ENCODE measurements around the gene HDLBP. TPM values are rescaled to one million over a fixed set of nuclear protein-coding genes. Genes with fewer than 3 reads are reported as not detected.

HDLBP gene
- total and polyA plus RNA-seq, 2 experiments from 2014 or later, result 230 to 306 TPM

DNA sequence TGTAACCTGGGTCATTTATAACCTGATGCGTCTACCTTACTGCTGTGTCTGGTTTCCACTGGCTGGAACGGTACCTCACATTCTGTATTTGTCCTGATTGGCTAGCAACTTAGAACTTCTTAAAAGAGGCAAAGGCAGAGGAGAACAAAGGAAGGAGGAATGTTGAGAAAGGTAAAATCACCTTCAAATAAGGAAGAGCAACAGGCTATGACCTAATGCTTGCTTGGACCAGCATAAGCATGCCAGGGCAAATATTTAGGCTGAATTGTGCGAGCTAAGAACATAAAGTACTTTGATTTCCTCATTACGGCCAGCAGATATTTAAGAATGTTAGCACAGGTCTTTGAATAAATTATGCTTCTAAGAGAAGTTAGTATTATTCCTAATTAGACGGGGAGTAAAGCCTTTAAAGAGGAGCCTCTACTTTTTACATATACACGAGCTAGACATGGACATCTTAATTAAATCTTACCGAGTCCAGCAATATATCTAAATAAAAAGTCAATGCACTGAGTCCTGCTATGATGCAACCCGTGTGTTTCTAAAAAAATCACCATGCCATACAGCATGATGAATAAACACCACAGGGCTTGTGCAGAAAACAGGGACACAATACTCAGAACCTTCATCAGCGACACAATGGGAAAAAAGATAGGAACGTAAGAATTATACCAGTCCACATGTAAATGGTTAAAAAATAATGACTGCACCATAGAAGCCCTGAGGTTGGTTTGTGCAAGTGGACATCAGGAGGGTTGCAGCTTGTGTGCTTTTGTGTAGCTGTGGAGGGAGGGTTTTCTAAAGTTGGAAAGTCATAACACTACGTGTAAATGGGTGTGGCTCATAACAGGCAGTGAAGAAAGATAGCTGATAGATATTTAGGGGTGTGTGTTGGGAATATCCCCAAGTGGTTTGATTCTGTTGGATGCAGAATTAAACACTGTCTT is 14.5 kb upstream of the HDLBP start (continued):
- TF ChIP-seq EZH2 (IDR thresholded peaks at IDR 0.05; ENCODE audit: low read depth, unreplicated experiment) (no peak), CREB1 (CRISPR knock-in tag; IDR thresholded peaks at IDR 0.05; ENCODE audit: low read depth) (no peak), STAT1 (IDR thresholded peaks at IDR 0.05; ENCODE audit: unreplicated experiment) (no peak)
- TF ChIP-seq, protein P1, sequence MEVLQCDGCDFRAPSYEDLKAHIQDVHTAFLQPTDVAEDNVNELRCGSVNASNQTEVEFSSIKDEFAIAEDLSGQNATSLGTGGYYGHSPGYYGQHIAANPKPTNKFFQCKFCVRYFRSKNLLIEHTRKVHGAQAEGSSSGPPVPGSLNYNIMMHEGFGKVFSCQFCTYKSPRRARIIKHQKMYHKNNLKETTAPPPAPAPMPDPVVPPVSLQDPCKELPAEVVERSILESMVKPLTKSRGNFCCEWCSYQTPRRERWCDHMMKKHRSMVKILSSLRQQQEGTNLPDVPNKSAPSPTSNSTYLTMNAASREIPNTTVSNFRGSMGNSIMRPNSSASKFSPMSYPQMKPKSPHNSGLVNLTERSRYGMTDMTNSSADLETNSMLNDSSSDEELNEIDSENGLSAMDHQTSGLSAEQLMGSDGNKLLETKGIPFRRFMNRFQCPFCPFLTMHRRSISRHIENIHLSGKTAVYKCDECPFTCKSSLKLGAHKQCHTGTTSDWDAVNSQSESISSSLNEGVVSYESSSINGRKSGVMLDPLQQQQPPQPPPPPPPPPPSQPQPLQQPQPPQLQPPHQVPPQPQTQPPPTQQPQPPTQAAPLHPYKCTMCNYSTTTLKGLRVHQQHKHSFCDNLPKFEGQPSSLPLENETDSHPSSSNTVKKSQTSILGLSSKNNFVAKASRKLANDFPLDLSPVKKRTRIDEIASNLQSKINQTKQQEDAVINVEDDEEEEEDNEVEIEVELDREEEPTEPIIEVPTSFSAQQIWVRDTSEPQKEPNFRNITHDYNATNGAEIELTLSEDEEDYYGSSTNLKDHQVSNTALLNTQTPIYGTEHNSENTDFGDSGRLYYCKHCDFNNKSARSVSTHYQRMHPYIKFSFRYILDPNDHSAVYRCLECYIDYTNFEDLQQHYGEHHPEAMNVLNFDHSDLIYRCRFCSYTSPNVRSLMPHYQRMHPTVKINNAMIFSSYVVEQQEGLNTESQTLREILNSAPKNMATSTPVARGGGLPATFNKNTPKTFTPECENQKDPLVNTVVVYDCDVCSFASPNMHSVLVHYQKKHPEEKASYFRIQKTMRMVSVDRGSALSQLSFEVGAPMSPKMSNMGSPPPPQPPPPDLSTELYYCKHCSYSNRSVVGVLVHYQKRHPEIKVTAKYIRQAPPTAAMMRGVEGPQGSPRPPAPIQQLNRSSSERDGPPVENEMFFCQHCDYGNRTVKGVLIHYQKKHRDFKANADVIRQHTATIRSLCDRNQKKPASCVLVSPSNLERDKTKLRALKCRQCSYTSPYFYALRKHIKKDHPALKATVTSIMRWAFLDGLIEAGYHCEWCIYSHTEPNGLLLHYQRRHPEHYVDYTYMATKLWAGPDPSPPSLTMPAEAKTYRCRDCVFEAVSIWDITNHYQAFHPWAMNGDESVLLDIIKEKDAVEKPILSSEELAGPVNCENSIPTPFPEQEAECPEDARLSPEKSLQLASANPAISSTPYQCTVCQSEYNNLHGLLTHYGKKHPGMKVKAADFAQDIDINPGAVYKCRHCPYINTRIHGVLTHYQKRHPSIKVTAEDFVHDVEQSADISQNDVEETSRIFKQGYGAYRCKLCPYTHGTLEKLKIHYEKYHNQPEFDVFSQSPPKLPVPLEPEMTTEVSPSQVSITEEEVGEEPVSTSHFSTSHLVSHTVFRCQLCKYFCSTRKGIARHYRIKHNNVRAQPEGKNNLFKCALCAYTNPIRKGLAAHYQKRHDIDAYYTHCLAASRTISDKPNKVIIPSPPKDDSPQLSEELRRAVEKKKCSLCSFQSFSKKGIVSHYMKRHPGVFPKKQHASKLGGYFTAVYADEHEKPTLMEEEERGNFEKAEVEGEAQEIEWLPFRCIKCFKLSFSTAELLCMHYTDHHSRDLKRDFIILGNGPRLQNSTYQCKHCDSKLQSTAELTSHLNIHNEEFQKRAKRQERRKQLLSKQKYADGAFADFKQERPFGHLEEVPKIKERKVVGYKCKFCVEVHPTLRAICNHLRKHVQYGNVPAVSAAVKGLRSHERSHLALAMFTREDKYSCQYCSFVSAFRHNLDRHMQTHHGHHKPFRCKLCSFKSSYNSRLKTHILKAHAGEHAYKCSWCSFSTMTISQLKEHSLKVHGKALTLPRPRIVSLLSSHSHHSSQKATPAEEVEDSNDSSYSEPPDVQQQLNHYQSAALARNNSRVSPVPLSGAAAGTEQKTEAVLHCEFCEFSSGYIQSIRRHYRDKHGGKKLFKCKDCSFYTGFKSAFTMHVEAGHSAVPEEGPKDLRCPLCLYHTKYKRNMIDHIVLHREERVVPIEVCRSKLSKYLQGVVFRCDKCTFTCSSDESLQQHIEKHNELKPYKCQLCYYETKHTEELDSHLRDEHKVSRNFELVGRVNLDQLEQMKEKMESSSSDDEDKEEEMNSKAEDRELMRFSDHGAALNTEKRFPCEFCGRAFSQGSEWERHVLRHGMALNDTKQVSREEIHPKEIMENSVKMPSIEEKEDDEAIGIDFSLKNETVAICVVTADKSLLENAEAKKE (CRISPR knock-in tag; IDR thresholded peaks at IDR 0.05), result no peak

DNA sequence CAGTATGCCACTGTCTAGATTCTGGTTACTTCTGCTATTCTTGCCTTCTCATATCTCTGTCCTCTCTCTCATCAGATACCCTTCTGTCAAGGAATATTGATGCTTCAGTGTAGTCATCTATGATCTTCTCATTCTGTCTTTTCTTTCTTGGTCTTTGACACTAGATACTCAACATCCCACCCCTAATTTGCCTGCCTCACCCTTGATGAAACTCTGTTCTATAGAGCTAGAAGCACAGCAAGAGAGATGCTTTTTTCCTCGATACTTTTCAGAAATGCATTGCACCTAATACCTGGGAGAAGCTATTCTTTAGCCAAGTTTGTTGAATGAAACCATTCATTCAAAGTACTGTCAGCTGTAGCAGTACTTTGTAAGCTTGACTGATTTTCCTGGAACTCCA is 9.8 kb upstream of the HDLBP start:
- peaks cover 2% of the 10 kb centered on the region for H3K27me3 Mint-ChIP-seq (ENCODE audit: insufficient read depth, low read depth, poor library complexity)
- DNase-seq (ENCODE audit: low spot score), result no peak
- H3K9me3 Mint-ChIP-seq, result no peaks in the 10 kb centered on the region
- Histone ChIP-seq H3K36me3 (ENCODE audit: insufficient read depth) (peaks cover 9% of the 10 kb centered on the region; the same call in 1 of the 2 replicates), H3K4me2 (no peak overlapping the region), H3K4me3 (no peak overlapping the region), H3K9me2 (ENCODE audit: insufficient read depth) (no peaks in the 10 kb centered on the region), H3F3A (replicated peaks; ENCODE audit: low read depth) (no peaks in the 10 kb centered on the region), H4K20me1 (replicated peaks; ENCODE audit: insufficient read depth) (peaks cover 53% of the 10 kb centered on the region), H3K27me3 (ENCODE audit: insufficient read depth) (no peaks in the 10 kb centered on the region), H3K27ac (ENCODE audit: low read depth) (no peak overlapping the region), H2AFZ (no peak overlapping the region), H3K79me2 (replicated peaks; ENCODE audit: insufficient read depth) (peaks cover 89% of the 10 kb centered on the region), H3K4me1 (ENCODE audit: insufficient read depth) (peaks cover 16% of the 10 kb centered on the region)
- H3K4me1 Mint-ChIP-seq, result peaks cover 19% of the 10 kb centered on the region
- no peak overlapping the region for H3K4me3 Mint-ChIP-seq
- no peak for ATAC-seq
- H3K36me3 Mint-ChIP-seq (ENCODE audit: low read depth), result peaks cover 53% of the 10 kb centered on the region
- H3K27ac Mint-ChIP-seq, result no peak overlapping the region
- TF ChIP-seq REST (IDR thresholded peaks at IDR 0.05; ENCODE audit: unreplicated experiment) (no peak), CREB1 (CRISPR knock-in tag; IDR thresholded peaks at IDR 0.05; ENCODE audit: low read depth) (no peak), NANOG (IDR thresholded peaks at IDR 0.05; ENCODE audit: borderline replicate concordance) (no peak), EZH2phosphoT487 (IDR thresholded peaks at IDR 0.05; ENCODE audit: unreplicated experiment) (no peak), JUNB (IDR thresholded peaks at IDR 0.05; ENCODE audit: unreplicated experiment) (no peak), POLR2AphosphoS5 (IDR thresholded peaks at IDR 0.05; ENCODE audit: low read depth) (no peak), STAT1 (IDR thresholded peaks at IDR 0.05; ENCODE audit: unreplicated experiment) (no peak)
- TF ChIP-seq, protein P2, sequence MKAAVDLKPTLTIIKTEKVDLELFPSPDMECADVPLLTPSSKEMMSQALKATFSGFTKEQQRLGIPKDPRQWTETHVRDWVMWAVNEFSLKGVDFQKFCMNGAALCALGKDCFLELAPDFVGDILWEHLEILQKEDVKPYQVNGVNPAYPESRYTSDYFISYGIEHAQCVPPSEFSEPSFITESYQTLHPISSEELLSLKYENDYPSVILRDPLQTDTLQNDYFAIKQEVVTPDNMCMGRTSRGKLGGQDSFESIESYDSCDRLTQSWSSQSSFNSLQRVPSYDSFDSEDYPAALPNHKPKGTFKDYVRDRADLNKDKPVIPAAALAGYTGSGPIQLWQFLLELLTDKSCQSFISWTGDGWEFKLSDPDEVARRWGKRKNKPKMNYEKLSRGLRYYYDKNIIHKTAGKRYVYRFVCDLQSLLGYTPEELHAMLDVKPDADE (IDR thresholded peaks at IDR 0.05), result no peak
- TF ChIP-seq, protein P3, sequence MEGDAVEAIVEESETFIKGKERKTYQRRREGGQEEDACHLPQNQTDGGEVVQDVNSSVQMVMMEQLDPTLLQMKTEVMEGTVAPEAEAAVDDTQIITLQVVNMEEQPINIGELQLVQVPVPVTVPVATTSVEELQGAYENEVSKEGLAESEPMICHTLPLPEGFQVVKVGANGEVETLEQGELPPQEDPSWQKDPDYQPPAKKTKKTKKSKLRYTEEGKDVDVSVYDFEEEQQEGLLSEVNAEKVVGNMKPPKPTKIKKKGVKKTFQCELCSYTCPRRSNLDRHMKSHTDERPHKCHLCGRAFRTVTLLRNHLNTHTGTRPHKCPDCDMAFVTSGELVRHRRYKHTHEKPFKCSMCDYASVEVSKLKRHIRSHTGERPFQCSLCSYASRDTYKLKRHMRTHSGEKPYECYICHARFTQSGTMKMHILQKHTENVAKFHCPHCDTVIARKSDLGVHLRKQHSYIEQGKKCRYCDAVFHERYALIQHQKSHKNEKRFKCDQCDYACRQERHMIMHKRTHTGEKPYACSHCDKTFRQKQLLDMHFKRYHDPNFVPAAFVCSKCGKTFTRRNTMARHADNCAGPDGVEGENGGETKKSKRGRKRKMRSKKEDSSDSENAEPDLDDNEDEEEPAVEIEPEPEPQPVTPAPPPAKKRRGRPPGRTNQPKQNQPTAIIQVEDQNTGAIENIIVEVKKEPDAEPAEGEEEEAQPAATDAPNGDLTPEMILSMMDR (conservative IDR thresholded peaks at IDR 0.05; ENCODE audit: low read depth in 2 of 2), result no peak
